ENCODE measurements around the gene CLTCL1.

CLTCL1 gene

DNA sequence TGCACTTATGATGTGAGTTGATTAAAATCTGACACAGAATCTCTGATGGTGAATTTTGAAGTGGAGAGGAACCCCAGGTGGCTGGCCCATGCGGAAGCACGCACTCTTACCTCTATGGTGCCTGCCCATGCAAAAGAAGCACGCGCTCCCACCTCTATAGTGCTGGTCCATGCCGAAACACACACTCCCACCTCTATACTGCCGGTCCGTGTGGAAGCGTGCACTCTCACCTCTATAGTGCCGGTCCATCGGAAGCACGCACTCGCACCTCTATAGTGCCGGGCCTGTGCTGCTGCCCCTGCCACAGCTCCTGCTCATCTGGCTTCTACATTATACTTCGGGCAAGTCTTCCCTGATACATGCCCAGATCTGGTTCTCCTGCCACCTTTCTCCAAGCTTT, 76.2 kb downstream of the CLTCL1 start:
- TF ChIP-seq, protein P1, sequence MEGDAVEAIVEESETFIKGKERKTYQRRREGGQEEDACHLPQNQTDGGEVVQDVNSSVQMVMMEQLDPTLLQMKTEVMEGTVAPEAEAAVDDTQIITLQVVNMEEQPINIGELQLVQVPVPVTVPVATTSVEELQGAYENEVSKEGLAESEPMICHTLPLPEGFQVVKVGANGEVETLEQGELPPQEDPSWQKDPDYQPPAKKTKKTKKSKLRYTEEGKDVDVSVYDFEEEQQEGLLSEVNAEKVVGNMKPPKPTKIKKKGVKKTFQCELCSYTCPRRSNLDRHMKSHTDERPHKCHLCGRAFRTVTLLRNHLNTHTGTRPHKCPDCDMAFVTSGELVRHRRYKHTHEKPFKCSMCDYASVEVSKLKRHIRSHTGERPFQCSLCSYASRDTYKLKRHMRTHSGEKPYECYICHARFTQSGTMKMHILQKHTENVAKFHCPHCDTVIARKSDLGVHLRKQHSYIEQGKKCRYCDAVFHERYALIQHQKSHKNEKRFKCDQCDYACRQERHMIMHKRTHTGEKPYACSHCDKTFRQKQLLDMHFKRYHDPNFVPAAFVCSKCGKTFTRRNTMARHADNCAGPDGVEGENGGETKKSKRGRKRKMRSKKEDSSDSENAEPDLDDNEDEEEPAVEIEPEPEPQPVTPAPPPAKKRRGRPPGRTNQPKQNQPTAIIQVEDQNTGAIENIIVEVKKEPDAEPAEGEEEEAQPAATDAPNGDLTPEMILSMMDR (IDR thresholded peaks at IDR 0.05), result no peak

GRCh38 chr22:19214078-19214473, 77.4 kb downstream of the CLTCL1 start:
- TF ChIP-seq, protein P1 (IDR thresholded peaks at IDR 0.05), result no peak

DNA sequence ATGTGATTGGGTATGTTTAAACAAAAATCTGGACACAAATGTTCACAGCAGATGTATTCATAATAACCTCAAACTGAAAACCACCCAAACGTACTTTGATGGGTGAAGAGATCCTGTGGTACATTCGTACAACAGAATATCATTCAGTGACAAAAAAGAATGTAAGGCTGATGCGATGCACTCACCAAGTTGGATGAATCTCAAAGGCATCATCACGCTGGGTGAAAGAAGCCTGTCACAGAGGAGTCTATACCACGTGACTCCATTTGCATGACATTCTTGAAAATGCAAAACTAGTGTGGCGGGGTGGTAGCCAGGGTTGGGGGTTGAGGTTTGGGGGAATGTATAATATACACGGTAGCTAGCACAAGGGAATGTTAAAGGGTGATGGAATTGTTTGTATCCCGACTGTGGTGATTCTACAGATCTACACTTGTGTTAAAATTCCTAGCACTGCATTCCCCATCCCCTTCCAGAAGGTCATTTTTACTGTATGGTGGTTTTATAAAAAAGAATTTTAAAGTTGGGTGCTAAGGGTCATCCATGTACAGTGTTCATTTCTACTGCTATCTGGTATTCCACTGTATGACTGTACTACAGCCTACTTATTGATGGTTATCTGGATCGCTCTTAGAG, 78.0 kb downstream of the CLTCL1 start:
- TF ChIP-seq, protein P1 (IDR thresholded peaks at IDR 0.05), result no peak

GRCh38 chr22:19213001-19213400, 78.5 kb downstream of the CLTCL1 start:
- TF ChIP-seq, protein P1 (IDR thresholded peaks at IDR 0.05), result no peak

GRCh38 chr22:19212302-19212870, 79.1 kb downstream of the CLTCL1 start:
- TF ChIP-seq, protein P1 (IDR thresholded peaks at IDR 0.05), result no peak

- TF ChIP-seq, protein P1 (IDR thresholded peaks at IDR 0.05), result no peak
Measured at GRCh38 chr22:19210188-19210587, 81.3 kb downstream of the CLTCL1 start.

GRCh38 chr22:19208287-19208847, 83.2 kb downstream of the CLTCL1 start:
- TF ChIP-seq, protein P1 (IDR thresholded peaks at IDR 0.05), result no peak

All from LNCAP (cell line).